HepG2 (cell line): ENCODE measurements around the gene BCL2L1. TPM values are rescaled to one million over a fixed set of nuclear protein-coding genes. Genes with fewer than 3 reads are reported as not detected.
A peak's percentile ranks its signal among the peaks of the same experiment; 100 is the strongest.

Source experiments
- ADNP ChIP-seq: sonication (generic); formaldehyde crosslinking; IDR thresholded peaks from 2 replicates; pipeline ENCODE4 v1.4.0; 2020; ENCODE audit warnings: missing genetic modification reagents
- EEA1 ChIP-seq: sonication (generic); formaldehyde crosslinking; IDR thresholded peaks from 2 replicates; pipeline ENCODE4 v1.5.1; 2020; ENCODE audit warnings: mild to moderate bottlenecking, missing genetic modification reagents, borderline replicate concordance
- HDAC2 ChIP-seq: sonication (generic); formaldehyde crosslinking; IDR thresholded peaks from 2 replicates; pipeline ENCODE4 v1.4.0; 2020; ENCODE audit warnings: missing genetic modification reagents
- IKZF4 ChIP-seq: sonication (generic); formaldehyde crosslinking; IDR thresholded peaks from 2 replicates; pipeline ENCODE4 v1.5.1; 2020; ENCODE audit warnings: borderline replicate concordance, mild to moderate bottlenecking, low read depth, missing genetic modification reagents; ENCODE audit errors: not compliant biosample characterization
- NR2F6 ChIP-seq, 2 experiments: IDR thresholded peaks; 2 replicates each; pipeline ENCODE4 v1.6.1; 2016; ENCODE audit warnings: antibody characterized with exemption in 1 of 2, mild to moderate bottlenecking in 1 of 2
- PHB2 ChIP-seq: fragments of 450-650 bp; IDR thresholded peaks from 2 replicates; pipeline ENCODE4 v1.6.1; 2018; ENCODE audit not compliant: partially characterized antibody
- RFX3 ChIP-seq: IDR thresholded peaks from 2 replicates; pipeline ENCODE4 v1.6.1; 2016; ENCODE audit warnings: missing biosample characterization, missing genetic modification reagents
- SRSF4 ChIP-seq: fragments of 200-400 bp; formaldehyde crosslinking; IDR thresholded peaks from one replicate; pipeline ENCODE4 v1.6.1; 2018; ENCODE audit warnings: mild to moderate bottlenecking, low read depth, low read length, moderate library complexity; ENCODE audit not compliant: poor library complexity, severe bottlenecking
- TAF1 ChIP-seq: sonication (generic); formaldehyde crosslinking; IDR thresholded peaks from 2 replicates; pipeline ENCODE4 v1.4.0; 2020; ENCODE audit warnings: missing genetic modification reagents
- ZNF326 ChIP-seq: sonication (generic); formaldehyde crosslinking; IDR thresholded peaks from 2 replicates; pipeline ENCODE4 v1.4.0; 2020; ENCODE audit warnings: missing genetic modification reagents, borderline replicate concordance
- ZNF337 ChIP-seq: sonication (generic); formaldehyde crosslinking; IDR thresholded peaks from 2 replicates; pipeline ENCODE4 v1.5.1; 2020; ENCODE audit warnings: missing genetic modification reagents, low read depth, mild to moderate bottlenecking, borderline replicate concordance
- ZNF547 ChIP-seq: sonication (generic); formaldehyde crosslinking; IDR thresholded peaks from 2 replicates; pipeline ENCODE4 v1.5.1; 2020; ENCODE audit warnings: mild to moderate bottlenecking, missing genetic modification reagents
- ZNF607 ChIP-seq: sonication (generic); formaldehyde crosslinking; IDR thresholded peaks from 2 replicates; pipeline ENCODE4 v1.5.1; 2020; ENCODE audit warnings: missing genetic modification reagents, mild to moderate bottlenecking, borderline replicate concordance
- polyA plus RNA-seq, 8 experiments: library from polyadenylated mRNA; depleted of rRNA in 3 of 8; stranded (reverse) in 7 of 8; unstranded in 1 of 8; fragments of >200 nt; fragmentation: Illumina TruSeq in 4 of 8; extraction: Trizol in 4 of 8; gene quantifications; 2 replicates each; pipeline versions ENCODE4 v1.2.1 to v1.2.3, GENCODE V29; 2011 to 2016; ENCODE audit warnings: low read depth in 4 of 8, missing spikeins in 1 of 8, mixed read lengths in 1 of 8; ENCODE audit not compliant: insufficient read depth in 1 of 8
- total RNA-seq, 5 experiments: library from RNA; depleted of rRNA; stranded (reverse); fragments of >200 nt; fragmentation: Illumina TruSeq; extraction: Trizol; gene quantifications; 2 replicates each; pipeline ENCODE4 v1.2.3, GENCODE V29; 2016; ENCODE audit warnings: low read depth in 1 of 5
- TF ChIP-seq, protein P1 (sequence below): sonication (generic); formaldehyde crosslinking; IDR thresholded peaks from 2 replicates; pipeline ENCODE4 v1.4.0; 2020; ENCODE audit warnings: missing genetic modification reagents, borderline replicate concordance
- TF ChIP-seq, protein P2 (sequence below): sonication (generic); formaldehyde crosslinking; IDR thresholded peaks from 2 replicates; pipeline ENCODE4 v1.4.0; 2020; ENCODE audit warnings: missing genetic modification reagents, borderline replicate concordance
- TF ChIP-seq, protein P3 (sequence below): IDR thresholded peaks from 2 replicates; pipeline ENCODE4 v1.4.0; 2020; ENCODE audit warnings: mild to moderate bottlenecking, missing genetic modification reagents

BCL2L1 gene
- total and polyA plus RNA-seq, 2 of the 13 experiments (the other 11 are each of a cell fraction or from before 2014, with no cell fraction given) = 164 to 258 TPM

DNA sequence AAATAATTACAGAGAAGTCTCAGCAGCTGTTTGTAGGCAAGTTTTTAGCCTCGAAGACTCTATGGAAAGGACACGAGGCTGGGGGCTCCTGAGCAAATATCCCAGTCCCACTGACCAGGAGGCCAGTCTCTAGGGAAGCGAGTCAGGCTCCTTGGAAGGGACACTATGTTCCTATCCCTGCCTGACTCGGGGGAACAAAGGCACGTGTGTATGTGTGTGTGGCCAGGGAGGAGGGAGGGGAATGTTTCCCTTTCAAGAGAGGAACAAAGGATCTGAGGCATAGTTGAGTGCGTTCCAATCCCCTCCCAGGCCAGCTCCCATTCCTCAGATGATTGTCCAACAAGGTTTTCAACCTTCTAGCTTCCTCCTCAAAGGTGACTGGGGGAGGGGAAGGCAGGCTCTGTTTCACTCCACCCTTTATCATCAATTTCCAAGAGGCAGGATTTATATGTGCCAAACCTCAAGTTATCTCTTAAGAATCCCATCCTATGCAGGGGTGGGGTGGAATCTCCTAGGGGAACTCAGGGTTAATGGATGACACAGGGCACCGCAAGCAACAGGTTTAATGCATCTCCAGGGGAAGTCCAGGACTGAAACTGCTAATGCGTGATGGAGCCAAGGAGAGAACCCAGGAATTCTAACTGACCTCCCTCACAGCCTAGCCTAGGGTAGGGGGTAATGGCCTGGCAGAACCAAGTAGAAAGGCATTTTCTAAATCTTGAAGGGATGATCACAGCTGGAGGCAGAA, 9.9 kb downstream of the BCL2L1 start (continued):
- TF ChIP-seq, protein P1, sequence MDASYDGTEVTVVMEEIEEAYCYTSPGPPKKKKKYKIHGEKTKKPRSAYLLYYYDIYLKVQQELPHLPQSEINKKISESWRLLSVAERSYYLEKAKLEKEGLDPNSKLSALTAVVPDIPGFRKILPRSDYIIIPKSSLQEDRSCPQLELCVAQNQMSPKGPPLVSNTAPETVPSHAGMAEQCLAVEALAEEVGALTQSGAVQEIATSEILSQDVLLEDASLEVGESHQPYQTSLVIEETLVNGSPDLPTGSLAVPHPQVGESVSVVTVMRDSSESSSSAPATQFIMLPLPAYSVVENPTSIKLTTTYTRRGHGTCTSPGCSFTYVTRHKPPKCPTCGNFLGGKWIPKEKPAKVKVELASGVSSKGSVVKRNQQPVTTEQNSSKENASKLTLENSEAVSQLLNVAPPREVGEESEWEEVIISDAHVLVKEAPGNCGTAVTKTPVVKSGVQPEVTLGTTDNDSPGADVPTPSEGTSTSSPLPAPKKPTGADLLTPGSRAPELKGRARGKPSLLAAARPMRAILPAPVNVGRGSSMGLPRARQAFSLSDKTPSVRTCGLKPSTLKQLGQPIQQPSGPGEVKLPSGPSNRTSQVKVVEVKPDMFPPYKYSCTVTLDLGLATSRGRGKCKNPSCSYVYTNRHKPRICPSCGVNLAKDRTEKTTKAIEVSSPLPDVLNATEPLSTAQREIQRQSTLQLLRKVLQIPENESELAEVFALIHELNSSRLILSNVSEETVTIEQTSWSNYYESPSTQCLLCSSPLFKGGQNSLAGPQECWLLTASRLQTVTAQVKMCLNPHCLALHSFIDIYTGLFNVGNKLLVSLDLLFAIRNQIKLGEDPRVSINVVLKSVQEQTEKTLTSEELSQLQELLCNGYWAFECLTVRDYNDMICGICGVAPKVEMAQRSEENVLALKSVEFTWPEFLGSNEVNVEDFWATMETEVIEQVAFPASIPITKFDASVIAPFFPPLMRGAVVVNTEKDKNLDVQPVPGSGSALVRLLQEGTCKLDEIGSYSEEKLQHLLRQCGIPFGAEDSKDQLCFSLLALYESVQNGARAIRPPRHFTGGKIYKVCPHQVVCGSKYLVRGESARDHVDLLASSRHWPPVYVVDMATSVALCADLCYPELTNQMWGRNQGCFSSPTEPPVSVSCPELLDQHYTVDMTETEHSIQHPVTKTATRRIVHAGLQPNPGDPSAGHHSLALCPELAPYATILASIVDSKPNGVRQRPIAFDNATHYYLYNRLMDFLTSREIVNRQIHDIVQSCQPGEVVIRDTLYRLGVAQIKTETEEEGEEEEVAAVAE (CRISPR knock-in tag) = 0 out of 2 replicates have a peak, but pooled peaks have one; percentile 11
- TF ChIP-seq ZNF607 (0 out of 2 replicates have a peak, but pooled peaks have one; percentile 38), NR2F6 (IDR thresholded peaks at IDR 0.05) (peak; percentile 61), NR2F6 (CRISPR knock-in tag; IDR thresholded peaks at IDR 0.05) (peak; percentile 84; the same call in 1 of the 2 replicates), EEA1 (no peak), IKZF4 (CRISPR knock-in tag) (no peak), ZNF547 (peak; percentile 16; the same call in 1 of the 2 replicates), ZNF337 (CRISPR knock-in tag) (no peak), ZNF326 (CRISPR knock-in tag) (no peak), ADNP (CRISPR knock-in tag) (no peak), TAF1 (CRISPR knock-in tag) (no peak; the same call in 1 of the 2 replicates), HDAC2 (CRISPR knock-in tag) (peak; percentile 93), RFX3 (CRISPR knock-in tag) (no peak; the same call in 1 of the 2 replicates), SRSF4 (no peak), PHB2 (no peak)
- TF ChIP-seq, protein P2, sequence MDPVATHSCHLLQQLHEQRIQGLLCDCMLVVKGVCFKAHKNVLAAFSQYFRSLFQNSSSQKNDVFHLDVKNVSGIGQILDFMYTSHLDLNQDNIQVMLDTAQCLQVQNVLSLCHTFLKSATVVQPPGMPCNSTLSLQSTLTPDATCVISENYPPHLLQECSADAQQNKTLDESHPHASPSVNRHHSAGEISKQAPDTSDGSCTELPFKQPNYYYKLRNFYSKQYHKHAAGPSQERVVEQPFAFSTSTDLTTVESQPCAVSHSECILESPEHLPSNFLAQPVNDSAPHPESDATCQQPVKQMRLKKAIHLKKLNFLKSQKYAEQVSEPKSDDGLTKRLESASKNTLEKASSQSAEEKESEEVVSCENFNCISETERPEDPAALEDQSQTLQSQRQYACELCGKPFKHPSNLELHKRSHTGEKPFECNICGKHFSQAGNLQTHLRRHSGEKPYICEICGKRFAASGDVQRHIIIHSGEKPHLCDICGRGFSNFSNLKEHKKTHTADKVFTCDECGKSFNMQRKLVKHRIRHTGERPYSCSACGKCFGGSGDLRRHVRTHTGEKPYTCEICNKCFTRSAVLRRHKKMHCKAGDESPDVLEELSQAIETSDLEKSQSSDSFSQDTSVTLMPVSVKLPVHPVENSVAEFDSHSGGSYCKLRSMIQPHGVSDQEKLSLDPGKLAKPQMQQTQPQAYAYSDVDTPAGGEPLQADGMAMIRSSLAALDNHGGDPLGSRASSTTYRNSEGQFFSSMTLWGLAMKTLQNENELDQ = no peak
- TF ChIP-seq, protein P3, sequence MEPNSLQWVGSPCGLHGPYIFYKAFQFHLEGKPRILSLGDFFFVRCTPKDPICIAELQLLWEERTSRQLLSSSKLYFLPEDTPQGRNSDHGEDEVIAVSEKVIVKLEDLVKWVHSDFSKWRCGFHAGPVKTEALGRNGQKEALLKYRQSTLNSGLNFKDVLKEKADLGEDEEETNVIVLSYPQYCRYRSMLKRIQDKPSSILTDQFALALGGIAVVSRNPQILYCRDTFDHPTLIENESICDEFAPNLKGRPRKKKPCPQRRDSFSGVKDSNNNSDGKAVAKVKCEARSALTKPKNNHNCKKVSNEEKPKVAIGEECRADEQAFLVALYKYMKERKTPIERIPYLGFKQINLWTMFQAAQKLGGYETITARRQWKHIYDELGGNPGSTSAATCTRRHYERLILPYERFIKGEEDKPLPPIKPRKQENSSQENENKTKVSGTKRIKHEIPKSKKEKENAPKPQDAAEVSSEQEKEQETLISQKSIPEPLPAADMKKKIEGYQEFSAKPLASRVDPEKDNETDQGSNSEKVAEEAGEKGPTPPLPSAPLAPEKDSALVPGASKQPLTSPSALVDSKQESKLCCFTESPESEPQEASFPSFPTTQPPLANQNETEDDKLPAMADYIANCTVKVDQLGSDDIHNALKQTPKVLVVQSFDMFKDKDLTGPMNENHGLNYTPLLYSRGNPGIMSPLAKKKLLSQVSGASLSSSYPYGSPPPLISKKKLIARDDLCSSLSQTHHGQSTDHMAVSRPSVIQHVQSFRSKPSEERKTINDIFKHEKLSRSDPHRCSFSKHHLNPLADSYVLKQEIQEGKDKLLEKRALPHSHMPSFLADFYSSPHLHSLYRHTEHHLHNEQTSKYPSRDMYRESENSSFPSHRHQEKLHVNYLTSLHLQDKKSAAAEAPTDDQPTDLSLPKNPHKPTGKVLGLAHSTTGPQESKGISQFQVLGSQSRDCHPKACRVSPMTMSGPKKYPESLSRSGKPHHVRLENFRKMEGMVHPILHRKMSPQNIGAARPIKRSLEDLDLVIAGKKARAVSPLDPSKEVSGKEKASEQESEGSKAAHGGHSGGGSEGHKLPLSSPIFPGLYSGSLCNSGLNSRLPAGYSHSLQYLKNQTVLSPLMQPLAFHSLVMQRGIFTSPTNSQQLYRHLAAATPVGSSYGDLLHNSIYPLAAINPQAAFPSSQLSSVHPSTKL (CRISPR knock-in tag) = peak; percentile 96
